Endodermal cell (in vitro differentiated cells): Measurements from ENCODE around the gene SNRPF. TPM values are rescaled to one million over a fixed set of nuclear protein-coding genes. Genes with fewer than 3 reads are reported as not detected.

Experiments used
- DNase-seq: peaks from one replicate; pipeline ENCODE4 v3.0.0-alpha.2; 2017
- H3K27ac ChIP-seq: 2 replicates; pipeline ENCODE4 v1.5.1; 2013; ENCODE audit warnings: mild to moderate bottlenecking, low read depth, low read length, moderate library complexity
- H3K27me3 ChIP-seq: 2 replicates; pipeline ENCODE4 v1.6.1; 2013; ENCODE audit warnings: mild to moderate bottlenecking, low read length, moderate library complexity; ENCODE audit not compliant: insufficient read depth, control insufficient read depth, poor library complexity, severe bottlenecking
- H3K36me3 ChIP-seq: 2 replicates; pipeline ENCODE4 v1.7.0; 2013; ENCODE audit warnings: mild to moderate bottlenecking, low read length, moderate library complexity; ENCODE audit not compliant: control insufficient read depth, insufficient read depth
- H3K4me1 ChIP-seq: one replicate; pipeline ENCODE4 v1.7.0; 2013; ENCODE audit warnings: low read length; ENCODE audit not compliant: control insufficient read depth, insufficient read depth
- H3K4me3 ChIP-seq: 2 replicates; pipeline ENCODE4 v1.5.1; 2013; ENCODE audit warnings: mild to moderate bottlenecking, low read length, moderate library complexity
- H3K9ac ChIP-seq: 2 replicates; pipeline ENCODE4 v1.6.1; 2013; ENCODE audit warnings: mild to moderate bottlenecking, low read length, moderate library complexity; ENCODE audit not compliant: poor library complexity, severe bottlenecking; ENCODE audit errors: extremely low read depth
- H3K9me3 ChIP-seq: 2 replicates; pipeline ENCODE4 v1.6.1; 2013; ENCODE audit warnings: mild to moderate bottlenecking, low read length, moderate library complexity; ENCODE audit not compliant: control insufficient read depth
- H3K27ac Mint-ChIP-seq: 2 replicates; pipeline ENCODE4 v1.8.0; 2020; ENCODE audit warnings: mixed read lengths
- H3K27me3 Mint-ChIP-seq: 2 replicates; pipeline ENCODE4 v1.8.0; 2021; ENCODE audit warnings: mild to moderate bottlenecking, mixed read lengths; ENCODE audit not compliant: insufficient read depth
- H3K36me3 Mint-ChIP-seq: 2 replicates; pipeline ENCODE4 v1.8.0; 2020; ENCODE audit warnings: low read depth, mixed read lengths
- H3K4me1 Mint-ChIP-seq: 2 replicates; pipeline ENCODE4 v1.8.0; 2020; ENCODE audit warnings: mixed read lengths
- H3K4me3 Mint-ChIP-seq: 2 replicates; pipeline ENCODE4 v1.8.0; 2020; ENCODE audit warnings: mild to moderate bottlenecking, moderate library complexity, mixed read lengths
- H3K9me3 Mint-ChIP-seq: 2 replicates; pipeline ENCODE4 v1.8.0; 2020; ENCODE audit warnings: mild to moderate bottlenecking, mixed read lengths
- CTCF ChIP-seq: fragments of 200-600 bp; sonication (generic); conservative IDR thresholded peaks from 2 replicates; pipeline ENCODE4 v1.5.0; 2021; ENCODE audit warnings: antibody characterized with exemption, mild to moderate bottlenecking
- WGBS, 2 experiments: methylation state at CpG; one replicate each; pipeline versions ENCODE4 v1.1.5 to v1.1.7; 2013; ENCODE audit warnings: missing lambda C conversion rate in 2 of 2, mixed read lengths in 1 of 2; ENCODE audit not compliant: insufficient coverage in 1 of 2, insufficient read length in 1 of 2; 5-methylcytosine and 5-hydroxymethylcytosine counted together
- total RNA-seq, 2 donors: library from RNA; stranded (reverse); fragmentation: NEBNext Ultra II Directional in 1 of 2; extraction: Animal tissue kit (Norgen Biotek cat#: 25700) in 1 of 2; gene quantifications; 2 replicates in 1 of 2; 3 replicates in 1 of 2; pipeline ENCODE4 v1.2.1, GENCODE V29; 2021

Gene SNRPF
- total RNA-seq, 2 donors from 2014 or later, result 59.6 to 66.5 TPM

GRCh38 chr12:95859947-95860850 lies 1.4 kb downstream of the SNRPF start:
- DNase-seq, result no peak
- Histone ChIP-seq H3K9ac (peak overlapping the region; percentile 86), H3K27me3 (no peaks in the 10 kb centered on the region), H3K4me1 (peaks cover 2% of the 10 kb centered on the region), H3K27ac (no peak overlapping the region), H3K36me3 (peaks cover 52% of the 10 kb centered on the region), H3K9me3 (peaks cover 34% of the 10 kb centered on the region), H3K4me3 (peak overlapping the region; percentile 94)
- Mint-ChIP-seq H3K27ac (no peak overlapping the region), H3K4me3 (no peak overlapping the region), H3K9me3 (peaks cover 19% of the 10 kb centered on the region), H3K27me3 (no peaks in the 10 kb centered on the region), H3K4me1 (peaks cover 6% of the 10 kb centered on the region), H3K36me3 (peaks cover 39% of the 10 kb centered on the region)
- 72 to 75% methylated on average over 8 to 10 of the region's 10 CpGs for WGBS, 2 experiments
- no peak for TF ChIP-seq CTCF

GRCh38 chr12:95862038-95862437 lies 3.3 kb downstream of the SNRPF start:
- Histone ChIP-seq H3K9me3 (peaks cover 34% of the 10 kb centered on the region), H3K27ac (no peak overlapping the region), H3K36me3 (peaks cover 69% of the 10 kb centered on the region), H3K4me1 (peaks cover 2% of the 10 kb centered on the region), H3K9ac (no peak overlapping the region), H3K27me3 (no peaks in the 10 kb centered on the region), H3K4me3 (peak overlapping the region; percentile 94)
- Mint-ChIP-seq H3K36me3 (peaks cover 45% of the 10 kb centered on the region), H3K9me3 (peaks cover 19% of the 10 kb centered on the region), H3K27me3 (no peaks in the 10 kb centered on the region), H3K27ac (no peak overlapping the region), H3K4me3 (no peak overlapping the region), H3K4me1 (peaks cover 6% of the 10 kb centered on the region)
- TF ChIP-seq CTCF, result no peak
- WGBS, 2 experiments, result 92% methylated on average over 3 of the region's 3 CpGs; no CpG with 5 or more reads in 1 of the 2 experiments
- no peak for DNase-seq

GRCh38 chr12:95863337-95863736 lies 4.6 kb downstream of the SNRPF start:
- no peak for TF ChIP-seq CTCF
- H3K4me3 ChIP-seq, result no peak overlapping the region
- Mint-ChIP-seq H3K36me3 (peaks cover 50% of the 10 kb centered on the region), H3K9me3 (peaks cover 19% of the 10 kb centered on the region), H3K27me3 (no peaks in the 10 kb centered on the region), H3K4me1 (no peaks in the 10 kb centered on the region), H3K4me3 (no peak overlapping the region), H3K27ac (no peak overlapping the region)
- H3K9ac ChIP-seq, result no peak overlapping the region
- H3K27ac ChIP-seq, result no peak overlapping the region
- peaks cover 81% of the 10 kb centered on the region for H3K36me3 ChIP-seq
- H3K9me3 ChIP-seq, result peaks cover 34% of the 10 kb centered on the region
- H3K27me3 ChIP-seq, result no peaks in the 10 kb centered on the region
- peaks cover under 1% of the 10 kb centered on the region for H3K4me1 ChIP-seq
- no peak for DNase-seq
